Dedifferentiated amniotic fluid mesenchymal stem cell (primary cell): ENCODE data around the gene TMED5.

ENCODE experiments used
- DNase-seq: peaks from one replicate; pipeline ENCODE4 v3.0.0-alpha.2; 2016; ENCODE audit errors: extremely low spot score

Gene TMED5

DNA sequence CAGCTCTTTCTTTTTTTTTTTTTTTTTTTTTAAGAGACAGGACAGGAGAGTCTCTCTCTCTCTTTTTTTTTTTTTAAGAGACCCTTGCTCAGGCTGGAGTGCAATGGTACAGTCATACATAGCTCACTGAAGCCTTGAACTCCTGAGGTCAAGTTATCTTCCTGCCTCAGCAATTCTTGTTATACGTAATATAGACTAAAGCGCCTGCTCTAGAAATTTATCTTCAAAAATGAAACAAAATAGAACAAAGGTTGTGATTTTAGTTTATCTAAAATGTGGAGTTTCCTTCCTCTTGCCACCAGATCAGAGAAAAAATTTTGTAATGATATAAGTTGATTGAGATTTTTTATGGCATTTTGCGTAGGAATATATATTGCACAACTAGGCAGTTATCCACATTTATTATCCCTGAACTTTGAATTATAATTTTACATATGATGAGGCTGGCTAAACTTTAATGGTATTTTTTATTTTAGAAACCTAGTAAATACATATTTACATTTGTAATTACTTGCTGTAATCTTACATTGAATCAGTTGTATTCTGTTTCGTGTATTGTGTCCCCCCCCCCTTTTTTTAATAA lies 56.9 kb downstream of the TMED5 start:
- no peak for DNase-seq

GRCh38 chr1:93120614-93121013 lies 59.6 kb downstream of the TMED5 start:
- DNase-seq, result no peak

GRCh38 chr1:93114391-93114790 lies 65.8 kb downstream of the TMED5 start:
- no peak for DNase-seq

DNA sequence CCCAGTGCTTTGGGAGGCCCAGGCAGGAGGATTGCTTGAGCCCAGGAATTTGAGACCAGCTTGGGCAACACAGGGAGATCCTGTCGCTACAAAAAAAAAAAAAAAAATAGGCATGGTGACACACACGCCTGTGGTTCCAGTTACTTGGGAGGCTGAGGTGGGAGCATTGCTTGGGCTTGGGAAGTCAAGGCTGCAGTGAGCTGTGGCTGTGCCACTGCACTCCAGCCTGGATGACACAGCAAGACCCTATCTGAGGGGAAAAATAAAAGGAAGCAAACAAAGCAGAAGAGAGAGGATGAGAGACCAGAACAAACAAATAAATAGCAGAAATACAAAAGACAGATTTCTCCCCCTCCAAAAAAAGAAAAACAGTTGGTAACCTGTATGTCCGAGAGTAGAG lies 67.1 kb downstream of the TMED5 start:
- DNase-seq, result no peak

DNA sequence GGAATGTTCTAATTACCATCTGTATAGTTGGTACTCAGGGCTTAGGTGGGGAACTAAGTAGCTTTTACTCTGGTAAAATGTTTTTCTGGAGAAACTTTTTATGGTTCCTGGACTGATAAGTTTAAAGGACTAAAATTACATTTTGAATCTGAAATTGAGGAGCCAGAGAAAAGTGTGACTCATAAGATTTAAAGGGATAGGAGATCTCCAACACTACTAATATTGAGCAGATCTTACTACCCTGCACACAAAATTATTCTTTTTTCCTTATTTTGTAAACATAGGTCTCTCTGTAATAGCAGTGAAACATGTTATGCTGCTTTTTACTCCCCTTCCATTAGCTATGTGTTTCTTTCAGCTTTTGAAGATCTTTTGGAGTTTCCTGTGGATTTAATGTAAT lies 68.7 kb downstream of the TMED5 start:
- no peak for DNase-seq

- DNase-seq, result no peak
Observed at GRCh38 chr1:93111065-93111464, 69.1 kb downstream of the TMED5 start.

DNA sequence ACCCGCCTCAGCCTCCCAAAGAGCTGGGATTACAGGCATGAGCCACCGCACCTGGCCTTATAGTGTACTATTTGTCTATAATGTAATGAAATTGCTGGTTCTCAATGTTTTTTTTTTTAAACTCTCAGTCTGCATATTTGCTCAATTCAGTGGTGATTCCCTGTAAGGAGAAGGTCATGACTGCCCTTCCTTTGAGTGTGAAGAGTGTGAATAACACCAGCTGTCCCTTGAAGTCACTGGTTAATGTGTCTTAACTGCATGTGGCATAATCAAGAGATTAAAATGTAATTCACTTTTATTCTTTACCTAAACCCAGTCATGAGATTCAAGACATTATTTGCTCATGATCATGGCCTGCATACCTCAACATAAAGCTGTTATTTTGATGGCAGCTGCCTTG lies 70.6 kb downstream of the TMED5 start:
- no peak for DNase-seq

GRCh38 chr1:93108335-93108734 lies 71.9 kb downstream of the TMED5 start:
- DNase-seq, result no peak

- no peak for DNase-seq
Observed at GRCh38 chr1:93107395-93107794, 72.8 kb downstream of the TMED5 start.

- DNase-seq, result no peak
Observed at GRCh38 chr1:93106226-93106625, 74.0 kb downstream of the TMED5 start.

DNA sequence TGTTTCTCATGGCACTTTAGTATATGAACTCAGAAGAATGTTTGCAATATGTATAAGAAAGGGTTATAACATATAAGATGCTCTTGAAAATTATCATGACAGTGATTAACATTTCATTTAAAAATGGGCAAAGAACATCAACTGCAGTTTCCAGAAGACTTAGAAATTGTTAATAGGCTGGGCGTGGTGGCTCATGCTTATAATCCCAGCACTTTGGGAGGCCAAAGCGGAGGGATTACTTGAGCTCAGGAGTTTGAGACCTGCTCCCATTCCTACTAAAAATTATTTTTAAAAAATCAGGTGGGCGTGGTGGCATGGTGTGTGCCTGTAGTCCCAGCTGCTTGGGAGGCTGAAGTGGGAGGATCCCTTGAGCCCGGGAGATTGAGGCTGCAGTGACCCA lies 78.1 kb downstream of the TMED5 start:
- no peak for DNase-seq
